ENCODE data around the gene TIMP3.

TIMP3 gene

DNA sequence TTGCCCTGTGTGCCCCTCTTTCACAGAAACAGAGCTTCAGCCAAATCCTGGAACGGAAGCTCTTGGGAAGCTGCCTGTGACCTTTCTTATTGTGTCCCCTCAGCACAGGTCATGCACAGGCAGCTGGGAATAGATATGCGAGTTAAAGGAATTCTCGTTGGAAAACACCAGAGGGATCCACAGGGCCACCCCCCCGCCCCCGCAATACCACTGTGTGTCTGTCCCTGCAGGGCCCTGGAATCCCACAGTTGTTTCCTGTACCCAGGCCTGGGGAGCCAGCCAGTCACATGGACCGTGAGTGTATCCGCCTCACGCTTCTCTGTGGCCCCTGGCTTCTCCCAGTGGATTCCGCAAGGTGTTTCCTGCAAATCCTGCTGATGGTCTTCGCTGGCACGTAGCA lies 29.0 kb downstream of the TIMP3 start:
- no peak for DNase-seq (ENCODE audit: low read depth)

GRCh38 chr22:32830957-32831356 lies 29.5 kb downstream of the TIMP3 start:
- DNase-seq (ENCODE audit: low read depth): no peak

GRCh38 chr22:32831584-32831983 lies 30.1 kb downstream of the TIMP3 start:
- DNase-seq (ENCODE audit: low read depth): no peak

- no peak for DNase-seq (ENCODE audit: low read depth)
Observed at GRCh38 chr22:32832174-32832573, 30.7 kb downstream of the TIMP3 start.

DNA sequence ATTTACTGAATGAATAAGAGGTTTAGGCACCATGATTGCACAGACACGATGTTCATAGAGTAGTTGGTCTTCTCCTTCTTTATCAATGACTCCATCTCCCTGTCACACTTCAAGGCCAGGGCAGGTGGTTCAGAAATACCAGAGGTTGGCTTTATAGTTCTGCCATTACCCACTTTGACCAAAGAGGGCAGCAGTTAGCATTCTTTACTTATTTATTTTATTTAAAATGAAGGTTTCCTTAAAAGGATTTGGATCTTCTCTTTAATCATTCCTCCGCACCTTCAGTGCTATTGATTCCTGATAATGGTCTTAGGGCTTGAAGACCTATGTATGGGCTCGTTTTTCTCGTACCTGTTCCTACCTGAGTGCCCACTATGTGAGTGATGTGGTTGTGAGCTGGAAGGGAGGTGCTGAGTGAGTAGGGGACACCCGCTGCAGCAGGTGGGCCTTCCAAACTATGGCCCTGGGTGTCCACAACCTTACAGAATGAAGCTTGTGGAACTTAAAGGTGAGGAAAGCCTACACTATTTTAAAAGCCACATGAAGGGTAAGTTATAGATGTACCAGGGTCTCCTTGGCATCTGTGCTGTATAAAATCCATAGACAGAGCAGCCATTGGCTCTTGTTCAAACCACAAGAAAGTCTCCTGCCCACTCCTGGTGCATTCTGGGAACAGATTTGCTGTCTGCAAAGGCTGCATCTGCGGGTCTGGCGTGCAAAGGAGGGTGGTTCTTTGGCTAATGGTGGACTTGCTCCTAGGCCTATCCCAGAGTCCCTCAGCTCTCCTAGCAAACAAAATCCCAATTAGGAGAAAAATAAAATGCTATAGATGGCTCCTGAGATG lies 35.0 kb downstream of the TIMP3 start:
- no peak for DNase-seq (ENCODE audit: low read depth)

GRCh38 chr22:32837142-32837541 lies 35.6 kb downstream of the TIMP3 start:
- no peak for DNase-seq (ENCODE audit: low read depth)

DNA sequence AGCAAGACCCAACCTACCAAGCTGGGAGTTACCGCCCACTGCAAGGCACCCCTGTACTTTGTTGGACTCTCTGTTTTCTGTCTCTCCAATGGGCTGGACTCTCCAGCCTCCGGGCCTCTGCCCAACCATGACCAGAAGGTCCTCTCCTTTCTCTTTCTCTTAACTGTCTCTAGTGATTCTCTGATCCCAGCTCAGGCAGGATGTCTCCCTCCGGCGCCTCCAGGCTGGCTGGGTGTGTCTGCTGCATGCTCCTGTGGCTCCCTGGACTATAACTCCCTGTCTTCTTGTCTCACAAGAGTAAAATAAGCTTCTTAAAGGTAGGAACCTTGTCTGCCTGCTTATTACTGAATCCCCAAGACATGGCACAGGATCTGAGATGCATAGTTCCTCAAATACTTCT lies 36.3 kb downstream of the TIMP3 start:
- DNase-seq (ENCODE audit: low read depth): no peak

GRCh38 chr22:32839831-32840584 lies 38.5 kb downstream of the TIMP3 start:
- DNase-seq (ENCODE audit: low read depth): no peak

DNA sequence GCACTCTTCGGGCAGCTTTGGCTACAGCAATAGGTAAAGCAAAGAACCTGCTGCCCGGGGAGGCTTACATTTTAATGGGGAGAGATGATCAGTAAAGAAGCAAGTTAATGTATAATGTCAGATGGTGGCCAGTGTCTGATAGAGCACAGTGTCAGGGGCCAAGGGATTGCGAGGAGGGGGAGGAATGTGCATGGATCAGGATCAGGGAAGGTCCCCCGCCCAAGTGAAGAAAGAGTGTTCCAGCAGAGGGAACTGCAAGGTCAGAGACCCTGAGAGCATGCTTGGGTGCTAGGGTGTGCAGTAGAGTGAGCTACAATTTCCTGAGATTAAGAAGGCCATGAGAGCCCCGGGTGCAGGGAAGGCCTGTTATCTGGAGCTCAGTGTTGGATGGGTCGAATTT lies 39.7 kb downstream of the TIMP3 start:
- DNase-seq (ENCODE audit: low read depth): no peak

GRCh38 chr22:32842486-32842885 lies 41.0 kb downstream of the TIMP3 start:
- DNase-seq (ENCODE audit: low read depth): no peak

DNA sequence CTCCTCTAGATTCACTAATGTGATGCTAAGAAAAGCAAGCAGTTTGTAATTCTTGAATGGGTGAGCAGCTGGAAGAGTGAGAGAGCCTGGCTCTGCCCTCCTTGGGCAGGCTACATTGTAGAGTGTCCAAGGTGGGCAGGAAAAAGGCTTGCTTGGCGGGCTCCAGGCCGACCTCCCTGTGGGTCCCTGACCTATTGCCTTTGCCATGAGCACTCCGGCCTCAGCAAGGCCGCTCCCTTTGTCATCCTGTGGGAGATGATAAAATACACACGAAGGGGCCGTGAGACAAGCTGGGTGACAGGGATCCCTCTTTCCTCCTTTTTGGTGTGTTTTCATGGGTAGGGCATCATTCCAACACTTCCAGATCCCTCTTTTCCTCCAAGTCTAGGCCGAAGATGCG lies 41.8 kb downstream of the TIMP3 start:
- DNase-seq (ENCODE audit: low read depth): no peak

DNA sequence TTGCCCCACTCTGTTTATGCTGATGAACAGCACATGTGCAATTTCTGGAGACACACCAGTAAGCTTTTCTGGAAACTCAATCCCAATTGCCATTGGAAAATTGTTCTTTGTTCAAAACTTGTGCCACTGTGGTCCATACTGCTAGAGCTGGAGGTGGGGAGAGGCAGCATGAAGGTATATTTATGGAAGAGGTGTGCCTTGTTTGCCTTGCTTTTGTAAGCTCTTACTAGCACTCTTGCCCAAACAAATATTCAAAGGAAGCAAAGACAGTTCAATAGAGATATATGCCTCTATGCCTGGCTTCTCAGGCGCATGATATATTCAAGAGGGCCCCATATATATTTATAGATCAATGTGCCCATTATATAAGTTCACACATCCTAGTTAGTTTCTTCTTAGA lies 42.7 kb downstream of the TIMP3 start:
- no peak for DNase-seq (ENCODE audit: low read depth)

GRCh38 chr22:32846780-32847491 lies 45.4 kb downstream of the TIMP3 start:
- no peak for DNase-seq (ENCODE audit: low read depth)

DNA sequence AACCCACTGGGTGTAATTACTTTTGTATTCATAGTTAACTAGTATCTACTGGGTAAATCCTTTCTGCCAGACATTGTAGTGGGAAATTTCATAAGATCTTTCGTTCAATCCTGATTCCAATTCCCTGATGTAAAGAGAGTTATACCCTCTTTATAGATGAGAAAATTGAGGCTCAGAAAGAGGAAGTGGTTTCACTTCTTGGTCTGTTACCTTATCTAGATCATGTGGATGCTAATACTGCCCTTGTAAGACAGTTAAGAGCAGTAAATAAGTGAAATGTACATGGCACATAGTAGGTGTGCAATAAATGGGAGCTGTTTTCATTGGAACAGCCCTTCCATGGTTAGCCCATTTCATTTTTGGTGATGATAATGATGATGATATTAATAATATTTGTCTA lies 46.7 kb downstream of the TIMP3 start:
- no peak for DNase-seq (ENCODE audit: low read depth)

GRCh38 chr22:32849501-32849900 lies 48.0 kb downstream of the TIMP3 start:
- no peak for DNase-seq (ENCODE audit: low read depth)

DNA sequence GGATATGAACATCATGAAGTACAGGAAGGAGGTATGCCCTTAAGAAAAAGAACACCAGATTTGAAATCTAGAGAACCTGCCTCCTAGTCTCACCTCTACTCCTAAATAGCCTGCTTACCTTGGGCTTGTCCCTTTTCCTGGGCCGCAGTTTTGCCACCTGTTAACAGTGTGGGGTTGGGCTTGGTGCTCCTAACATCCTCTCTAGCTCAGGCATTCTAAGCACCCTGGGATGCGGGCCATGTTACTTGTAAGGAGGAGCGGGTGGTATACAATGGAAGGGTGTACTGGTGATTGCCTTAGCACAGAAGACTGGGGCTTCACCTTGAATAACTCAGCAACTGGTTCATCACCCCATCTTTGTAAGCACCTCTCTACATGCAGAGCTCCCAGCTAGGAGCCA lies 48.7 kb downstream of the TIMP3 start:
- DNase-seq (ENCODE audit: low read depth): no peak

- DNase-seq (ENCODE audit: low read depth): no peak
Observed at GRCh38 chr22:32850591-32851517, 49.3 kb downstream of the TIMP3 start.

DNA sequence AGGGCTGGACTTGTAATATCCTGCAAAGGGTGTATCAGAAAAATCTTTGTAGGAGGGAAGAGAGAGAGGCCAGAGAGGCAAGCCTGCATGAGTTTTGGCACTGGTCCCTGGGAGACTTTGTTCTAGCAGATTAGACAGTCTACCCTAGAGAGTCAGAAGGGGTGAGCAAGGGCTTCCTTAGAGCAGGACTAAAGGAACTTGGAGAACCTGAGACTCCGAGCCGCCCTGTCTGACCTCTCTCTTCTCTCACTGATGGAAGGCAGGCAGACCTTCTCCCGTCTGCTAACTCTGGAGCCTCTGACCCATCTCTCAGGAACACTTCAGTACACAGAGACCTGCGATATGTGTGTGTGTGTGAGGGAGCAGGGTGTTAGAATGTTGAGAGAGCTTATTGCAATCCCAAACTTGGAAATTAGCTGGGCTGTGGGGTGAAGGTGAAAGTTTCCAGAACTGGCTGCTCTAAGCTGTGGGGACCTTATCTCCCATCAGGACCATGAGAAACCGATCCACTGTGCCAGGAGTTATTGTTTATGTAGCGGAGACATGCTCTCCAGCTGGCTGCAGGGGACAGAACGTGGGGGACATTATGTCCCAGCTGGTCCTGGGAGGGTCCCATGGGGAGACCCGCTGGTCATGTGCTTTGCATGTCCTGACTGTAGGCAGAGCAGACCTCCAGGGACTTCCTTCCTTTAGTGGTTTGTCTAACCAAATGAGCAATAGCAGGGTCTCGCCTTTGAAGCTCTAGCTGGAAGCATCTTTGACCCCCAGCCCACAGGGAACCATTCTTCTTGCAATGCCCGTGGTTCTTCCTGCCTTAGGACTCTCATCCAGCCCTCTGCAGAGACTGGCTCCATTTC lies 51.1 kb downstream of the TIMP3 start:
- no peak for DNase-seq (ENCODE audit: low read depth)

DNA sequence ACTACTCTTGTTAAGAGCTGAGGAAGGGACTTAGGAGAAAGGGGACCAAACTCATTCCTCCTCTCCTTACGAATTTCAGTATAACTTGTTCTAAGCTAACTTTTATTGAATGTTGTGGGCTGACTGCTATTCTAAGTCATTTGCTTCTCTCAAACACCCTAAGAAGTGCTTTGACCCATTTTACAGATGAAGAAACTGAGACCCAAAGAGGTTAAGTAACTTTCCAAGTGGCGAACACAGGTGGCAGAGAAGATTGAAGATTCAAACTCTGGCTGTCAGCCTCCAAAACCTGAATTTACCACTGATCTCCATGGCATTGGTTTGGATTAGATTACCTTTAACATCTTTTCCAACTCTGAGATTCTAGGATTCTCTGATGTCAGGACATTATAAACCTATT lies 52.2 kb downstream of the TIMP3 start:
- no peak for DNase-seq (ENCODE audit: low read depth)

GRCh38 chr22:32854351-32854804 lies 52.9 kb downstream of the TIMP3 start:
- DNase-seq (ENCODE audit: low read depth): no peak

All from activated T-helper 1 cell treated with Interleukin-2 at 50 U/mL for 16 hours (primary cell).